Trophoblast cell (in vitro differentiated cells and primary cell): ENCODE data around the gene CNPY1.

Experiments
- DNase-seq, 2 donors: peaks; one replicate each; pipeline ENCODE4 v3.0.0-alpha.2; 2016
- H2AFZ ChIP-seq: 2 replicates; pipeline ENCODE4 v1.6.1; 2013; ENCODE audit warnings: low read length, moderate library complexity, mild to moderate bottlenecking; ENCODE audit not compliant: insufficient read depth, poor library complexity
- H2AK5ac ChIP-seq: 2 replicates; pipeline ENCODE4 v1.6.1; 2013; ENCODE audit warnings: mild to moderate bottlenecking, low read length
- H2BK120ac ChIP-seq: 2 replicates; pipeline ENCODE4 v1.6.1; 2013; ENCODE audit warnings: low read length, mild to moderate bottlenecking, moderate library complexity; ENCODE audit not compliant: insufficient read depth, poor library complexity
- H2BK12ac ChIP-seq: 2 replicates; pipeline ENCODE4 v1.6.1; 2013; ENCODE audit warnings: mild to moderate bottlenecking, low read length, moderate library complexity
- H2BK5ac ChIP-seq: 2 replicates; pipeline ENCODE4 v1.6.1; 2013; ENCODE audit warnings: low read length, low read depth, moderate library complexity, mild to moderate bottlenecking; ENCODE audit not compliant: poor library complexity
- H3K14ac ChIP-seq: 2 replicates; pipeline ENCODE4 v1.6.1; 2013; ENCODE audit warnings: mild to moderate bottlenecking, low read length
- H3K18ac ChIP-seq: 2 replicates; pipeline ENCODE4 v1.6.1; 2013; ENCODE audit warnings: mild to moderate bottlenecking, low read length
- H3K23ac ChIP-seq: 2 replicates; pipeline ENCODE4 v1.6.1; 2013; ENCODE audit warnings: low read length
- H3K27ac ChIP-seq: 2 replicates; pipeline ENCODE4 v1.5.1; 2013; ENCODE audit warnings: low read depth, mild to moderate bottlenecking, inconsistent platforms, low read length, moderate library complexity
- H3K27me3 ChIP-seq: 2 replicates; pipeline ENCODE4 v1.6.1; 2013; ENCODE audit warnings: inconsistent platforms, mild to moderate bottlenecking, low read length, moderate library complexity; ENCODE audit not compliant: insufficient read depth
- H3K36me3 ChIP-seq, 2 experiments: 1 replicate in 1 of 2; 2 replicates in 1 of 2; pipeline ENCODE4 v1.6.1; 2013; ENCODE audit warnings: low read length in 2 of 2, mild to moderate bottlenecking in 2 of 2, moderate library complexity in 1 of 2; ENCODE audit not compliant: insufficient read depth in 2 of 2, control insufficient read depth in 1 of 2
- H3K4ac ChIP-seq: 2 replicates; pipeline ENCODE4 v1.6.1; 2013; ENCODE audit warnings: low read depth, mild to moderate bottlenecking, low read length, moderate library complexity
- H3K4me1 ChIP-seq, 2 experiments: 1 replicate in 1 of 2; 2 replicates in 1 of 2; pipeline ENCODE4 v1.6.1; 2013; ENCODE audit warnings: low read length in 2 of 2, mild to moderate bottlenecking in 2 of 2, moderate library complexity in 1 of 2; ENCODE audit not compliant: insufficient read depth in 2 of 2, control insufficient read depth in 1 of 2
- H3K4me2 ChIP-seq: 2 replicates; pipeline ENCODE4 v1.6.1; 2013; ENCODE audit warnings: inconsistent platforms, mild to moderate bottlenecking, low read length, moderate library complexity
- H3K4me3 ChIP-seq: 2 replicates; pipeline ENCODE4 v1.5.1; 2013; ENCODE audit warnings: mild to moderate bottlenecking, low read depth, low read length, inconsistent platforms
- H3K79me1 ChIP-seq: one replicate; pipeline ENCODE4 v1.6.1; 2013; ENCODE audit warnings: low read length
- H3K79me2 ChIP-seq: 2 replicates; pipeline ENCODE4 v1.6.1; 2013; ENCODE audit warnings: low read length, mild to moderate bottlenecking; ENCODE audit not compliant: control insufficient read depth, insufficient read depth, poor library complexity
- H3K9ac ChIP-seq: 2 replicates; pipeline ENCODE4 v1.6.1; 2013; ENCODE audit warnings: mild to moderate bottlenecking, low read length
- H3K9me3 ChIP-seq: 2 replicates; pipeline ENCODE4 v1.6.1; 2013; ENCODE audit warnings: low read depth, mild to moderate bottlenecking, control low read depth, inconsistent platforms, low read length; ENCODE audit not compliant: insufficient read depth
- H4K12ac ChIP-seq: 2 replicates; pipeline ENCODE4 v1.6.1; 2013; ENCODE audit warnings: low read depth, mild to moderate bottlenecking, low read length, moderate library complexity
- H4K8ac ChIP-seq: 2 replicates; pipeline ENCODE4 v1.6.1; 2013; ENCODE audit warnings: low read depth, mild to moderate bottlenecking, low read length, moderate library complexity
- H4K91ac ChIP-seq: one replicate; pipeline ENCODE4 v1.6.1; 2013; ENCODE audit warnings: low read depth, mild to moderate bottlenecking, low read length, moderate library complexity
- WGBS: extraction: QIAGEN DNeasy Blood & Tissue Kit; methylation state at CpG from one replicate; pipeline ENCODE4 v1.1.7; 2013; ENCODE audit warnings: missing lambda C conversion rate; ENCODE audit not compliant: insufficient read length, insufficient coverage; ENCODE audit errors: extremely low coverage; 5-methylcytosine and 5-hydroxymethylcytosine counted together

The CNPY1 gene

GRCh38 chr7:155489158-155489840 lies 57.1 kb downstream of the CNPY1 start:
- Histone ChIP-seq H3K27ac (no peak overlapping the region), H3K4ac (no peak overlapping the region), H3K27me3 (peaks cover 3% of the 10 kb centered on the region), H3K9me3 (peaks cover 3% of the 10 kb centered on the region), H3K36me3 (no peaks in the 10 kb centered on the region), H2AK5ac (no peak overlapping the region), H4K8ac (no peak overlapping the region), H3K79me2 (no peaks in the 10 kb centered on the region), H4K91ac (no peak overlapping the region), H3K14ac (no peak overlapping the region), H2BK12ac (no peak overlapping the region), H2BK5ac (no peak overlapping the region), H2AFZ (no peak overlapping the region), H2BK120ac (no peak overlapping the region), H3K23ac (no peak overlapping the region), H3K9ac (no peak overlapping the region), H3K79me1 (no peaks in the 10 kb centered on the region), H3K18ac (no peak overlapping the region), H3K4me3 (no peak overlapping the region), H3K4me2 (no peak overlapping the region), H4K12ac (no peak overlapping the region), H3K4me1 (peaks cover 12 to 13% of the 10 kb centered on the region in 2 experiments)
- no peak for DNase-seq
- no CpG with 5 or more reads among the region's 20 CpGs for WGBS

GRCh38 chr7:155488483-155489127 lies 57.8 kb downstream of the CNPY1 start:
- Histone ChIP-seq H3K79me1 (no peaks in the 10 kb centered on the region), H2BK120ac (no peak overlapping the region), H2AFZ (no peak overlapping the region), H3K27me3 (peaks cover 3% of the 10 kb centered on the region), H3K23ac (no peak overlapping the region), H3K9ac (no peak overlapping the region), H4K12ac (no peak overlapping the region), H2AK5ac (no peak overlapping the region), H3K4me1 (peaks cover 12 to 13% of the 10 kb centered on the region in 2 experiments), H4K8ac (no peak overlapping the region), H3K4ac (no peak overlapping the region), H2BK12ac (no peak overlapping the region), H3K27ac (no peak overlapping the region), H4K91ac (no peak overlapping the region), H3K79me2 (no peaks in the 10 kb centered on the region), H3K9me3 (peaks cover 3% of the 10 kb centered on the region), H3K18ac (no peak overlapping the region), H3K14ac (no peak overlapping the region), H3K36me3 (no peaks in the 10 kb centered on the region), H2BK5ac (no peak overlapping the region), H3K4me3 (no peak overlapping the region), H3K4me2 (no peak overlapping the region)
- WGBS: no CpG with 5 or more reads among the region's 9 CpGs
- DNase-seq: no peak

GRCh38 chr7:155487509-155488482 lies 58.6 kb downstream of the CNPY1 start:
- Histone ChIP-seq H3K4ac (no peak overlapping the region), H3K27ac (no peak overlapping the region), H3K27me3 (peaks cover 3% of the 10 kb centered on the region), H3K14ac (no peak overlapping the region), H3K23ac (no peak overlapping the region), H2AK5ac (no peak overlapping the region), H3K36me3 (no peaks in the 10 kb centered on the region), H4K12ac (no peak overlapping the region), H3K4me1 (peaks cover 12 to 13% of the 10 kb centered on the region in 2 experiments), H4K91ac (no peak overlapping the region), H3K4me2 (no peak overlapping the region), H2BK12ac (no peak overlapping the region), H2BK120ac (no peak overlapping the region), H3K4me3 (no peak overlapping the region), H3K79me1 (no peaks in the 10 kb centered on the region), H2BK5ac (no peak overlapping the region), H3K9ac (no peak overlapping the region), H2AFZ (no peak overlapping the region), H3K18ac (no peak overlapping the region), H3K9me3 (peaks cover 3% of the 10 kb centered on the region), H3K79me2 (no peaks in the 10 kb centered on the region), H4K8ac (no peak overlapping the region)
- no CpG with 5 or more reads among the region's 31 CpGs for WGBS
- no peak for DNase-seq

- Histone ChIP-seq H3K9me3 (peaks cover 7% of the 10 kb centered on the region), H3K14ac (no peak overlapping the region), H2BK12ac (no peak overlapping the region), H3K18ac (no peak overlapping the region), H2BK120ac (no peak overlapping the region), H3K27ac (no peak overlapping the region), H3K9ac (no peak overlapping the region), H3K4me2 (no peak overlapping the region), H3K4ac (no peak overlapping the region), H4K91ac (no peak overlapping the region), H2BK5ac (no peak overlapping the region), H2AK5ac (no peak overlapping the region), H4K8ac (no peak overlapping the region), H3K79me1 (no peaks in the 10 kb centered on the region), H3K4me3 (no peak overlapping the region), H3K27me3 (peaks cover 3% of the 10 kb centered on the region), H3K4me1 (peaks cover 12 to 13% of the 10 kb centered on the region in 2 experiments), H4K12ac (no peak overlapping the region), H3K23ac (no peak overlapping the region), H3K79me2 (no peaks in the 10 kb centered on the region), H3K36me3 (no peaks in the 10 kb centered on the region), H2AFZ (no peak overlapping the region)
- WGBS: no CpG with 5 or more reads among the region's 18 CpGs
- DNase-seq: no peak
Measured at GRCh38 chr7:155486783-155487508, 59.4 kb downstream of the CNPY1 start.
